ENCODE measurements around the gene ADAM15.

DNA sequence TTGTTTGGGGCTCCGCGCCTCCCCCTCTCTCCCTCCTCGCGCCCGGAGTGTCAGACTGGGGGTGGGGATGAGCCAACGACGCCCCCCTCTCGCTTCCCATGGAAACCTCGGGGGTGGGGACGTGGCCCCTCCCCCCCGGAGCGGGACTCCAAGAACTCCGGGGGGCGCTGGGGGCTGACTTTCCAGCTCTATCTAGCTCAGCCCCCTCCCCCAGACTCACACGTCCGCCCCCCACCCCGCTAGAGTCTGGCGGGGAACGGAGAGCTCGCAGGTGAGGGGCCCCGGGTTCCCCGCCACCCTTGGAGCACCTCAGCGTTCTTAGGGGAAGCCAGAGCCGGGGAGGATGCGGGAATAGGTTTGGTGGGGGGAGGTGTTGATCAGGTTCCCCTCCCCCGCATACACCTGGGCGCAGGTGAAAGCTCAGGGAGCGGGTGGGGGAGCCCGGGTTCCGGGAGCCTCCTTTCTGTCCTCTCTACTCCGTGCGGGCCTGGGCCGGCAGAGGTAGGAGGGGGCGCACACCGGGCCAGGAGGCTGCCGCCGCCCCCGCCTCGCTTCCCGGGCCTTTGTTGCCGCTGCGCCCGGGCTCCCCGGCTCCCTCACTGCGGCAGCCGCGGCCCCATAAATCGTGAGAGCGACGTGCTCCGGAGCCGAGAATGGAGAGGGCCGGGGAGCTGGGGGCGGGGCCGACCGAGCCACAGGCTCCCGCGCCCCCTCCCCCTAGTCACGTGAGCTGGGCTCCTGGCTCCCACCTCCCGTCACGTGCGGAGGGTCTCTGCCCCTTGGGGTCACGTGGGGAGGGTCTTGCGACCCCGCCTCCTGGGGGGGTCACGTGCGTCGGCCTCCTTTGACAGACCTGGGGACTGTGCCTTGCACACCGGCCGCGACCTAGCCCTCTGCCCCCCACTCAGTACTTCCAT is 29.5 kb downstream of the ADAM15 start:
- TF ChIP-seq, protein P1, sequence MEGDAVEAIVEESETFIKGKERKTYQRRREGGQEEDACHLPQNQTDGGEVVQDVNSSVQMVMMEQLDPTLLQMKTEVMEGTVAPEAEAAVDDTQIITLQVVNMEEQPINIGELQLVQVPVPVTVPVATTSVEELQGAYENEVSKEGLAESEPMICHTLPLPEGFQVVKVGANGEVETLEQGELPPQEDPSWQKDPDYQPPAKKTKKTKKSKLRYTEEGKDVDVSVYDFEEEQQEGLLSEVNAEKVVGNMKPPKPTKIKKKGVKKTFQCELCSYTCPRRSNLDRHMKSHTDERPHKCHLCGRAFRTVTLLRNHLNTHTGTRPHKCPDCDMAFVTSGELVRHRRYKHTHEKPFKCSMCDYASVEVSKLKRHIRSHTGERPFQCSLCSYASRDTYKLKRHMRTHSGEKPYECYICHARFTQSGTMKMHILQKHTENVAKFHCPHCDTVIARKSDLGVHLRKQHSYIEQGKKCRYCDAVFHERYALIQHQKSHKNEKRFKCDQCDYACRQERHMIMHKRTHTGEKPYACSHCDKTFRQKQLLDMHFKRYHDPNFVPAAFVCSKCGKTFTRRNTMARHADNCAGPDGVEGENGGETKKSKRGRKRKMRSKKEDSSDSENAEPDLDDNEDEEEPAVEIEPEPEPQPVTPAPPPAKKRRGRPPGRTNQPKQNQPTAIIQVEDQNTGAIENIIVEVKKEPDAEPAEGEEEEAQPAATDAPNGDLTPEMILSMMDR (IDR thresholded peaks at IDR 0.05; ENCODE audit: low read depth, low read length, poor library complexity, severe bottlenecking): no peak
- no peak for TF ChIP-seq EZH2phosphoT487 (IDR thresholded peaks at IDR 0.05; ENCODE audit: borderline replicate concordance, low read length)

Data from DOHH2 (cell line).